ENCODE measurements around the gene ELF2.
"Not testable (repeated sequence)": the region's sequence is repeated elsewhere in the genome, so short reads cannot be mapped to it uniquely, and the experiment has no call there.

ELF2 gene

GRCh38 chr4:139221687-139222086 is 44.7 kb upstream of the ELF2 start:
- no peak overlapping the region for H3K9ac ChIP-seq (ENCODE audit: low read depth, low read length)
- DNase-seq (no peak), ATAC-seq (ENCODE audit: insufficient read depth, low read depth) (no peak)
- no peaks in the 10 kb centered on the region for H3K4me1 ChIP-seq (ENCODE audit: insufficient read depth, low read length)
- H3K4me3 ChIP-seq (ENCODE audit: low read depth in 1 of 2, low read length in 2 of 2) = no peak overlapping the region
- H3K79me2 ChIP-seq (ENCODE audit: insufficient read depth, low read length) = no peaks in the 10 kb centered on the region
- no peak overlapping the region for H3K27ac ChIP-seq (ENCODE audit: low read length)
- no peak overlapping the region for H3K4me2 ChIP-seq (ENCODE audit: insufficient read depth, low read length)
- H3K9me3 ChIP-seq (ENCODE audit: insufficient read depth, low read length, severe bottlenecking) = no peaks in the 10 kb centered on the region
- no peaks in the 10 kb centered on the region for H3K27me3 ChIP-seq (ENCODE audit: insufficient read depth, low read length, poor library complexity)
- no peaks in the 10 kb centered on the region for H4K20me1 ChIP-seq (ENCODE audit: insufficient read depth, low read length)
- TF ChIP-seq EZH2 (IDR thresholded peaks at IDR 0.05; ENCODE audit: borderline replicate concordance, low read depth, low read length, severe bottlenecking) = no peak
- TF ChIP-seq, protein P1, sequence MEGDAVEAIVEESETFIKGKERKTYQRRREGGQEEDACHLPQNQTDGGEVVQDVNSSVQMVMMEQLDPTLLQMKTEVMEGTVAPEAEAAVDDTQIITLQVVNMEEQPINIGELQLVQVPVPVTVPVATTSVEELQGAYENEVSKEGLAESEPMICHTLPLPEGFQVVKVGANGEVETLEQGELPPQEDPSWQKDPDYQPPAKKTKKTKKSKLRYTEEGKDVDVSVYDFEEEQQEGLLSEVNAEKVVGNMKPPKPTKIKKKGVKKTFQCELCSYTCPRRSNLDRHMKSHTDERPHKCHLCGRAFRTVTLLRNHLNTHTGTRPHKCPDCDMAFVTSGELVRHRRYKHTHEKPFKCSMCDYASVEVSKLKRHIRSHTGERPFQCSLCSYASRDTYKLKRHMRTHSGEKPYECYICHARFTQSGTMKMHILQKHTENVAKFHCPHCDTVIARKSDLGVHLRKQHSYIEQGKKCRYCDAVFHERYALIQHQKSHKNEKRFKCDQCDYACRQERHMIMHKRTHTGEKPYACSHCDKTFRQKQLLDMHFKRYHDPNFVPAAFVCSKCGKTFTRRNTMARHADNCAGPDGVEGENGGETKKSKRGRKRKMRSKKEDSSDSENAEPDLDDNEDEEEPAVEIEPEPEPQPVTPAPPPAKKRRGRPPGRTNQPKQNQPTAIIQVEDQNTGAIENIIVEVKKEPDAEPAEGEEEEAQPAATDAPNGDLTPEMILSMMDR (IDR thresholded peaks at IDR 0.05; ENCODE audit: borderline replicate concordance, extremely low read depth, low read length, poor library complexity, severe bottlenecking) = no peak
- no peaks in the 10 kb centered on the region for H3K36me3 ChIP-seq (ENCODE audit: insufficient read depth, low read length)
- H2AFZ ChIP-seq (ENCODE audit: low read depth, low read length) = no peak overlapping the region

- H3K79me2 ChIP-seq (ENCODE audit: insufficient read depth, low read length) = no peaks in the 10 kb centered on the region
- H3K4me1 ChIP-seq (ENCODE audit: insufficient read depth, low read length) = no peaks in the 10 kb centered on the region
- TF ChIP-seq EZH2 (IDR thresholded peaks at IDR 0.05; ENCODE audit: borderline replicate concordance, low read depth, low read length, severe bottlenecking) = no peak
- TF ChIP-seq, protein P1 (IDR thresholded peaks at IDR 0.05; ENCODE audit: borderline replicate concordance, extremely low read depth, low read length, poor library complexity, severe bottlenecking) = no peak
- no peak overlapping the region for H3K27ac ChIP-seq (ENCODE audit: low read length)
- H3K4me2 ChIP-seq (ENCODE audit: insufficient read depth, low read length) = no peak overlapping the region
- H3K36me3 ChIP-seq (ENCODE audit: insufficient read depth, low read length) = no peaks in the 10 kb centered on the region
- no peak overlapping the region for H2AFZ ChIP-seq (ENCODE audit: low read depth, low read length)
- no peak overlapping the region for H3K4me3 ChIP-seq (ENCODE audit: low read depth in 1 of 2, low read length in 2 of 2)
- no peak for ATAC-seq (ENCODE audit: insufficient read depth, low read depth)
- no peaks in the 10 kb centered on the region for H4K20me1 ChIP-seq (ENCODE audit: insufficient read depth, low read length)
- H3K9me3 ChIP-seq (ENCODE audit: insufficient read depth, low read length, severe bottlenecking) = no peaks in the 10 kb centered on the region
- H3K27me3 ChIP-seq (ENCODE audit: insufficient read depth, low read length, poor library complexity) = no peaks in the 10 kb centered on the region
- H3K9ac ChIP-seq (ENCODE audit: low read depth, low read length) = no peak overlapping the region
- no peak for DNase-seq
Measured at GRCh38 chr4:139219450-139220055, 42.5 kb upstream of the ELF2 start.

DNA sequence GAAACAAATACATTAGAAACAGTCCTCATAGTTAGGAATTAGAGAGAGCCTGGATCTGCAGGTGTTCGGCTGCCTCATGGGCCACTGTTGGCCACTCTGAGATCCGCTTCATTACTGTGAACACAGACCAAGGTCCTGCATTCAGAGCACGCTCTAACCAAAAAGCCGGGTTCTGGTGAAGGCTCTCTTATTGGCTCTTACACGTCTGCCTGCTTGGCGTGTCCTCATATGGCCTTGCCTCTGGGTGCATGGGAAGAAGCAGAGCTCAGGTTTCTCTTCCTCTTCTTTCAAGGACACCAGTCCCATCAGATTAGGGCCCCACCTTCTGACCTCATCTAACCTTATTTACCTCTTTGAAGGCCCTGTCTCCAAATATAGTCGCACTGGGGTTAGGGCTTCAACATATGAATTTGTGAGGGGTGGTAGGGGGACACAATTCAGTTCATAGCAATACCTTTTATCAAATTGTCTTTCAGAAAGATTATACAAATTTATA is 37.1 kb upstream of the ELF2 start:
- Histone ChIP-seq H3K4me2 (ENCODE audit: insufficient read depth, low read length) (no peak overlapping the region), H3K79me2 (ENCODE audit: insufficient read depth, low read length) (no peaks in the 10 kb centered on the region), H3K27me3 (ENCODE audit: insufficient read depth, low read length, poor library complexity) (no peaks in the 10 kb centered on the region), H3K9me3 (ENCODE audit: insufficient read depth, low read length, severe bottlenecking) (no peaks in the 10 kb centered on the region), H4K20me1 (ENCODE audit: insufficient read depth, low read length) (no peaks in the 10 kb centered on the region), H3K27ac (ENCODE audit: low read length) (no peak overlapping the region), H3K4me1 (ENCODE audit: insufficient read depth, low read length) (peaks cover under 1% of the 10 kb centered on the region; the same call in 1 of the 2 replicates), H2AFZ (ENCODE audit: low read depth, low read length) (no peak overlapping the region), H3K9ac (ENCODE audit: low read depth, low read length) (no peak overlapping the region), H3K4me3 (ENCODE audit: low read depth in 1 of 2, low read length in 2 of 2) (no peak overlapping the region), H3K36me3 (ENCODE audit: insufficient read depth, low read length) (no peaks in the 10 kb centered on the region)
- ATAC-seq (ENCODE audit: insufficient read depth, low read depth) (no peak), DNase-seq (no peak)
- no peak for TF ChIP-seq EZH2 (IDR thresholded peaks at IDR 0.05; ENCODE audit: borderline replicate concordance, low read depth, low read length, severe bottlenecking)
- TF ChIP-seq, protein P1 (IDR thresholded peaks at IDR 0.05; ENCODE audit: borderline replicate concordance, extremely low read depth, low read length, poor library complexity, severe bottlenecking) = no peak

- not testable (repeated sequence) for H3K4me3 ChIP-seq (ENCODE audit: low read depth in 1 of 2, low read length in 2 of 2); H3K27me3 ChIP-seq (ENCODE audit: insufficient read depth, low read length, poor library complexity); H4K20me1 ChIP-seq (ENCODE audit: insufficient read depth, low read length); H3K9me3 ChIP-seq (ENCODE audit: insufficient read depth, low read length, severe bottlenecking); H3K9ac ChIP-seq (ENCODE audit: low read depth, low read length); ATAC-seq (ENCODE audit: insufficient read depth, low read depth); H3K36me3 ChIP-seq (ENCODE audit: insufficient read depth, low read length); H3K79me2 ChIP-seq (ENCODE audit: insufficient read depth, low read length); H3K4me1 ChIP-seq (ENCODE audit: insufficient read depth, low read length); DNase-seq; H2AFZ ChIP-seq (ENCODE audit: low read depth, low read length); H3K4me2 ChIP-seq (ENCODE audit: insufficient read depth, low read length); H3K27ac ChIP-seq (ENCODE audit: low read length)
Measured at GRCh38 chr4:139213633-139214032, 36.6 kb upstream of the ELF2 start.

Measured in DND-41 (cell line).